ENCODE results near the gene STX1B. TPM values are rescaled to one million over a fixed set of nuclear protein-coding genes. Genes with fewer than 3 reads are reported as not detected.
A peak's percentile ranks its signal among the peaks of the same experiment; 100 is the strongest.

Gene STX1B
- total and polyA plus RNA-seq, 5 donors from 2014 or later = 0.74 TPM; not detected in 4

- DNase-seq = no peak
- Histone ChIP-seq H3K4me1 (ENCODE audit: control insufficient read depth, insufficient read depth, low read length, poor library complexity, severe bottlenecking) (peaks cover 12% of the 10 kb centered on the region), H3K27ac (ENCODE audit: insufficient read depth, low read length, poor library complexity, severe bottlenecking) (no peak overlapping the region), H3K27me3 (ENCODE audit: control insufficient read depth, insufficient read depth, low read length) (no peaks in the 10 kb centered on the region), H3K36me3 (ENCODE audit: control insufficient read depth, insufficient read depth, low read length) (no peaks in the 10 kb centered on the region), H3K4me3 (ENCODE audit: low read depth, low read length) (no peak overlapping the region), H3K9me3 (ENCODE audit: control insufficient read depth in 2 of 2, low read length in 2 of 2) (no peaks in the 10 kb centered on the region)
- no peak for ATAC-seq (ENCODE audit: low read depth in 2 of 2)
- H3K36me3 Mint-ChIP-seq = no peaks in the 10 kb centered on the region
- peaks cover 0 to 1% (median 0%) of the 10 kb centered on the region in 7 donors for H3K9me3 Mint-ChIP-seq
- H3K4me3 Mint-ChIP-seq = peak overlapping the region in 2 of 4 donors; percentile 28 to 41
- H3K4me1 Mint-ChIP-seq = peaks cover 0 to 11% (median 1%) of the 10 kb centered on the region in 4 donors
- peaks cover 14% of the 10 kb centered on the region for H3K27me3 Mint-ChIP-seq
- peak overlapping the region in 1 of 3 donors; percentile 2 for H3K27ac Mint-ChIP-seq
Observed at GRCh38 chr16:30998852-30999761, 11.3 kb downstream of the STX1B start.

GRCh38 chr16:30997725-30998711 lies 12.4 kb downstream of the STX1B start:
- H3K4me3 Mint-ChIP-seq = peak overlapping the region; percentile 52 to 76 (median 64)
- peaks cover 0 to 1% (median 0%) of the 10 kb centered on the region in 7 donors for H3K9me3 Mint-ChIP-seq
- no peak overlapping the region for H3K27ac Mint-ChIP-seq
- H3K4me1 Mint-ChIP-seq = peaks cover 0 to 9% (median 1%) of the 10 kb centered on the region in 4 donors
- no peak overlapping the region for H3K27ac ChIP-seq (ENCODE audit: insufficient read depth, low read length, poor library complexity, severe bottlenecking)
- DNase-seq = no peak
- no peaks in the 10 kb centered on the region for H3K36me3 ChIP-seq (ENCODE audit: control insufficient read depth, insufficient read depth, low read length)
- no peak overlapping the region for H3K4me3 ChIP-seq (ENCODE audit: low read depth, low read length)
- H3K27me3 Mint-ChIP-seq = peaks cover 14% of the 10 kb centered on the region
- ATAC-seq (ENCODE audit: low read depth in 2 of 2) = no peak
- H3K4me1 ChIP-seq (ENCODE audit: control insufficient read depth, insufficient read depth, low read length, poor library complexity, severe bottlenecking) = peaks cover 12% of the 10 kb centered on the region
- no peaks in the 10 kb centered on the region for H3K27me3 ChIP-seq (ENCODE audit: control insufficient read depth, insufficient read depth, low read length)
- no peaks in the 10 kb centered on the region for H3K9me3 ChIP-seq (ENCODE audit: control insufficient read depth in 2 of 2, low read length in 2 of 2)
- H3K36me3 Mint-ChIP-seq = no peaks in the 10 kb centered on the region

- ATAC-seq (ENCODE audit: low read depth in 2 of 2) (peak; percentile 96 to 97), DNase-seq (peak; percentile 64 to 76 (median 75))
- Mint-ChIP-seq H3K9me3 (peaks cover 0 to 1% (median 0%) of the 10 kb centered on the region in 7 donors), H3K4me1 (peaks cover 0 to 9% (median 1%) of the 10 kb centered on the region in 4 donors), H3K27ac (peak overlapping the region; percentile 52 to 79 (median 78)), H3K27me3 (peaks cover 12% of the 10 kb centered on the region), H3K36me3 (no peaks in the 10 kb centered on the region), H3K4me3 (peak overlapping the region; percentile 61 to 82 (median 79))
- Histone ChIP-seq H3K27me3 (ENCODE audit: control insufficient read depth, insufficient read depth, low read length) (no peaks in the 10 kb centered on the region), H3K27ac (ENCODE audit: insufficient read depth, low read length, poor library complexity, severe bottlenecking) (peak overlapping the region; percentile 51), H3K9me3 (ENCODE audit: control insufficient read depth in 2 of 2, low read length in 2 of 2) (no peaks in the 10 kb centered on the region), H3K4me1 (ENCODE audit: control insufficient read depth, insufficient read depth, low read length, poor library complexity, severe bottlenecking) (peaks cover 12% of the 10 kb centered on the region), H3K4me3 (ENCODE audit: low read depth, low read length) (peak overlapping the region; percentile 41), H3K36me3 (ENCODE audit: control insufficient read depth, insufficient read depth, low read length) (no peaks in the 10 kb centered on the region)
Observed at GRCh38 chr16:30996985-30997724, 13.3 kb downstream of the STX1B start.

- peak overlapping the region; percentile 51 for H3K27ac ChIP-seq (ENCODE audit: insufficient read depth, low read length, poor library complexity, severe bottlenecking)
- peaks cover 0 to 1% (median 0%) of the 10 kb centered on the region in 7 donors for H3K9me3 Mint-ChIP-seq
- H3K4me3 ChIP-seq (ENCODE audit: low read depth, low read length) = peak overlapping the region; percentile 41
- H3K9me3 ChIP-seq (ENCODE audit: control insufficient read depth in 2 of 2, low read length in 2 of 2) = no peaks in the 10 kb centered on the region
- H3K36me3 ChIP-seq (ENCODE audit: control insufficient read depth, insufficient read depth, low read length) = no peaks in the 10 kb centered on the region
- H3K36me3 Mint-ChIP-seq = no peaks in the 10 kb centered on the region
- peaks cover 12% of the 10 kb centered on the region for H3K4me1 ChIP-seq (ENCODE audit: control insufficient read depth, insufficient read depth, low read length, poor library complexity, severe bottlenecking)
- peak overlapping the region; percentile 52 to 79 (median 78) for H3K27ac Mint-ChIP-seq
- ATAC-seq (ENCODE audit: low read depth in 2 of 2) (no peak), DNase-seq (no peak)
- peaks cover 13% of the 10 kb centered on the region for H3K27me3 Mint-ChIP-seq
- peak overlapping the region; percentile 61 to 82 (median 75) for H3K4me3 Mint-ChIP-seq
- H3K4me1 Mint-ChIP-seq = peaks cover 0 to 9% (median 1%) of the 10 kb centered on the region in 4 donors
- no peaks in the 10 kb centered on the region for H3K27me3 ChIP-seq (ENCODE audit: control insufficient read depth, insufficient read depth, low read length)
Observed at GRCh38 chr16:30996324-30996984, 14.0 kb downstream of the STX1B start.

GRCh38 chr16:30995927-30996323 lies 14.5 kb downstream of the STX1B start:
- H3K36me3 Mint-ChIP-seq = no peaks in the 10 kb centered on the region
- DNase-seq (no peak), ATAC-seq (ENCODE audit: low read depth in 2 of 2) (no peak)
- H3K27me3 ChIP-seq (ENCODE audit: control insufficient read depth, insufficient read depth, low read length) = no peaks in the 10 kb centered on the region
- H3K27me3 Mint-ChIP-seq = peaks cover 14% of the 10 kb centered on the region
- H3K4me3 ChIP-seq (ENCODE audit: low read depth, low read length) = no peak overlapping the region
- H3K36me3 ChIP-seq (ENCODE audit: control insufficient read depth, insufficient read depth, low read length) = no peaks in the 10 kb centered on the region
- H3K4me1 Mint-ChIP-seq = peaks cover 0 to 9% (median 1%) of the 10 kb centered on the region in 4 donors
- no peak overlapping the region for H3K27ac Mint-ChIP-seq
- H3K9me3 ChIP-seq (ENCODE audit: control insufficient read depth in 2 of 2, low read length in 2 of 2) = no peaks in the 10 kb centered on the region
- H3K4me3 Mint-ChIP-seq = peak overlapping the region in 3 of 4 donors; percentile 30 to 71 (median 62)
- H3K9me3 Mint-ChIP-seq = peaks cover 0 to 1% (median 0%) of the 10 kb centered on the region in 7 donors
- H3K4me1 ChIP-seq (ENCODE audit: control insufficient read depth, insufficient read depth, low read length, poor library complexity, severe bottlenecking) = peaks cover 12% of the 10 kb centered on the region
- no peak overlapping the region for H3K27ac ChIP-seq (ENCODE audit: insufficient read depth, low read length, poor library complexity, severe bottlenecking)

- Histone ChIP-seq H3K4me1 (ENCODE audit: control insufficient read depth, insufficient read depth, low read length, poor library complexity, severe bottlenecking) (peaks cover 12% of the 10 kb centered on the region), H3K9me3 (ENCODE audit: control insufficient read depth in 2 of 2, low read length in 2 of 2) (no peaks in the 10 kb centered on the region), H3K36me3 (ENCODE audit: control insufficient read depth, insufficient read depth, low read length) (no peaks in the 10 kb centered on the region), H3K4me3 (ENCODE audit: low read depth, low read length) (no peak overlapping the region), H3K27ac (ENCODE audit: insufficient read depth, low read length, poor library complexity, severe bottlenecking) (no peak overlapping the region), H3K27me3 (ENCODE audit: control insufficient read depth, insufficient read depth, low read length) (no peaks in the 10 kb centered on the region)
- Mint-ChIP-seq H3K36me3 (no peaks in the 10 kb centered on the region), H3K9me3 (peaks cover 0 to 1% (median 0%) of the 10 kb centered on the region in 7 donors), H3K27ac (peak overlapping the region in 1 of 3 donors; percentile 80), H3K27me3 (peaks cover 8% of the 10 kb centered on the region), H3K4me3 (no peak overlapping the region), H3K4me1 (peaks cover 0 to 9% (median 1%) of the 10 kb centered on the region in 4 donors)
- DNase-seq (no peak), ATAC-seq (ENCODE audit: low read depth in 2 of 2) (no peak)
Observed at GRCh38 chr16:30992931-30993816, 17.3 kb downstream of the STX1B start.
